Gastrocnemius medialis (tissue), 4 donors: ENCODE results near the gene CLCA2.

Experiments
- CTCF ChIP-seq, 5 experiments: fragments of 450-650 bp in 3 of 5; fragments of 200-600 bp in 2 of 5; sonication (generic) in 2 of 5; IDR thresholded peaks in 4 of 5; conservative IDR thresholded peaks in 1 of 5; 1 replicate in 4 of 5; 2 replicates in 1 of 5; pipeline ENCODE4 v1.5.1; 2016 to 2019; ENCODE audit warnings: antibody characterized with exemption in 5 of 5, mild to moderate bottlenecking in 3 of 5, moderate library complexity in 3 of 5
- POLR2A ChIP-seq, 2 donors: fragments of 450-650 bp; IDR thresholded peaks; one replicate each; pipeline ENCODE4 v1.6.1; 2017; ENCODE audit warnings: antibody characterized with exemption in 2 of 2, mild to moderate bottlenecking in 2 of 2, moderate library complexity in 2 of 2

GRCh38 chr1:86450847-86451246 lies 26.9 kb downstream of the CLCA2 start:
- TF ChIP-seq CTCF (IDR thresholded peaks at IDR 0.05 in 4 of 5, conservative IDR thresholded peaks at IDR 0.05 in 1 of 5) (no peak), POLR2A (IDR thresholded peaks at IDR 0.05) (no peak)
